Measurements from ENCODE around the gene CCDC92. TPM values are rescaled to one million over a fixed set of nuclear protein-coding genes. Genes with fewer than 3 reads are reported as not detected.

The CCDC92 gene
- total and polyA plus RNA-seq, 10 of the 15 experiments (the other 5 are each of a cell fraction or from before 2014, with no cell fraction given) = 0.53 to 11.8 (median 4.2) TPM

DNA sequence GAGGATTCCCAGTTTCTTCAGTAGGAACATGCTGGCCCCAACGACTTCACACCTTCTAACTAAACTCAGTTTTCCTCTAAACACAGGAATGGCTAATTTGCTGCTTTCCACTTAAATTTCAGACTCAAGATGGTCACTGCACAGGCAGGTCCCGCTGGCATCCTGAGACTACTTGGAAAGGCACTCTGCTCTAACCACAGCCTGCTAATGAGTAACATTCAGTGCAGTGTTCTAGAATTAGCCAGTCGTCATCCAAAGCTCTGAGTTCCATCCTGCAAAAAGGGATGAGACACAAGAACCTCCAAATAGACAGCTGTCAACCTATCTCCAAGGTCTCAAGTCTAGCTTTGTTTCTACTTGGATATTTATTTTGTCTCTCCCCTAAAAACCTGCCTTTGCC lies 6.0 kb downstream of the CCDC92 start:
- CTCF ChIA-PET = interaction anchor here (1.0 to 1.4 kb wide), 2 partner anchors 21 to 973 kb away, joined by 3 read pairs; no protein-coding TSS in a partner anchor
- Histone ChIP-seq H4K20me1 (ENCODE audit: control insufficient read depth, insufficient read depth) (no peaks in the 10 kb centered on the region), H3K4me2 (ENCODE audit: control insufficient read depth, insufficient read depth) (no peak overlapping the region), H2AFZ (ENCODE audit: control insufficient read depth, low read depth, low read length) (no peak overlapping the region), H3K9ac (ENCODE audit: control insufficient read depth, insufficient read depth, low read length) (no peak overlapping the region), H3K4me3 (no peak overlapping the region), H3K79me2 (ENCODE audit: control insufficient read depth, insufficient read depth, low read length) (no peaks in the 10 kb centered on the region), H3K36me3 (ENCODE audit: control insufficient read depth in 2 of 2, insufficient read depth in 2 of 2, low read length in 1 of 2) (no peaks in the 10 kb centered on the region), H3K27me3 (replicated peaks in 1 of 2; ENCODE audit: control insufficient read depth in 2 of 2, insufficient read depth in 2 of 2, low read length in 1 of 2) (peaks cover 0 to 3% of the 10 kb centered on the region in 2 experiments; a peak in 2 of 4 replicates), H3K9me3 (replicated peaks; ENCODE audit: control insufficient read depth, insufficient read depth, low read length) (no peaks in the 10 kb centered on the region), H3K4me1 (ENCODE audit: control insufficient read depth, insufficient read depth, low read length) (no peaks in the 10 kb centered on the region), H3K27ac (ENCODE audit: control insufficient read depth, insufficient read depth) (no peak overlapping the region)
- 59% methylated on average over 3 of the region's 3 CpGs for WGBS (ENCODE audit: insufficient coverage, insufficient replicate concordance, low lambda C conversion rate, missing lambda C conversion rate)
- POLR2A ChIA-PET = no interaction called here
- FAIRE-seq = no peak
- BruUV-seq (replicated peaks) = no TSS peak
- DNase-seq (ENCODE audit: low read depth, low spot score) = no peak
- in situ Hi-C loops (cut with MboI) (no loop called here), intact Hi-C loops (cut with micrococcal nuclease; ENCODE audit: unreplicated experiment) (no loop called here)
- SMC1A ChIA-PET (ENCODE audit: uncharacterized antibody, unreplicated experiment) = no interaction called here
- ATAC-seq = no peak
- RAD21 ChIA-PET (ENCODE audit: unreplicated experiment) = no interaction called here
- TF ChIP-seq, protein P1, sequence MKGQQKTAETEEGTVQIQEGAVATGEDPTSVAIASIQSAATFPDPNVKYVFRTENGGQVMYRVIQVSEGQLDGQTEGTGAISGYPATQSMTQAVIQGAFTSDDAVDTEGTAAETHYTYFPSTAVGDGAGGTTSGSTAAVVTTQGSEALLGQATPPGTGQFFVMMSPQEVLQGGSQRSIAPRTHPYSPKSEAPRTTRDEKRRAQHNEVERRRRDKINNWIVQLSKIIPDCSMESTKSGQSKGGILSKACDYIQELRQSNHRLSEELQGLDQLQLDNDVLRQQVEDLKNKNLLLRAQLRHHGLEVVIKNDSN (IDR thresholded peaks at IDR 0.05; ENCODE audit: borderline replicate concordance, extremely low read length, insufficient read depth, low read depth, low read length) = no peak
- TF ChIP-seq GABPA (IDR thresholded peaks at IDR 0.05; ENCODE audit: low read depth) = no peak
- TF ChIP-seq, protein P2, sequence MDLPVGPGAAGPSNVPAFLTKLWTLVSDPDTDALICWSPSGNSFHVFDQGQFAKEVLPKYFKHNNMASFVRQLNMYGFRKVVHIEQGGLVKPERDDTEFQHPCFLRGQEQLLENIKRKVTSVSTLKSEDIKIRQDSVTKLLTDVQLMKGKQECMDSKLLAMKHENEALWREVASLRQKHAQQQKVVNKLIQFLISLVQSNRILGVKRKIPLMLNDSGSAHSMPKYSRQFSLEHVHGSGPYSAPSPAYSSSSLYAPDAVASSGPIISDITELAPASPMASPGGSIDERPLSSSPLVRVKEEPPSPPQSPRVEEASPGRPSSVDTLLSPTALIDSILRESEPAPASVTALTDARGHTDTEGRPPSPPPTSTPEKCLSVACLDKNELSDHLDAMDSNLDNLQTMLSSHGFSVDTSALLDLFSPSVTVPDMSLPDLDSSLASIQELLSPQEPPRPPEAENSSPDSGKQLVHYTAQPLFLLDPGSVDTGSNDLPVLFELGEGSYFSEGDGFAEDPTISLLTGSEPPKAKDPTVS (IDR thresholded peaks at IDR 0.05; ENCODE audit: low read depth, low read length) = no peak
- no peak for TF ChIP-seq ZNF217 (IDR thresholded peaks at IDR 0.05)
- TF ChIP-seq ZNF687 (IDR thresholded peaks at IDR 0.05) = no peak
- no peak for TF ChIP-seq USF2 (IDR thresholded peaks at IDR 0.05; ENCODE audit: borderline replicate concordance, low read depth, low read length)
- no peak for TF ChIP-seq NKRF (conservative IDR thresholded peaks at IDR 0.05)
- no peak for TF ChIP-seq YBX1 (IDR thresholded peaks at IDR 0.05)
- TF ChIP-seq, protein P3, sequence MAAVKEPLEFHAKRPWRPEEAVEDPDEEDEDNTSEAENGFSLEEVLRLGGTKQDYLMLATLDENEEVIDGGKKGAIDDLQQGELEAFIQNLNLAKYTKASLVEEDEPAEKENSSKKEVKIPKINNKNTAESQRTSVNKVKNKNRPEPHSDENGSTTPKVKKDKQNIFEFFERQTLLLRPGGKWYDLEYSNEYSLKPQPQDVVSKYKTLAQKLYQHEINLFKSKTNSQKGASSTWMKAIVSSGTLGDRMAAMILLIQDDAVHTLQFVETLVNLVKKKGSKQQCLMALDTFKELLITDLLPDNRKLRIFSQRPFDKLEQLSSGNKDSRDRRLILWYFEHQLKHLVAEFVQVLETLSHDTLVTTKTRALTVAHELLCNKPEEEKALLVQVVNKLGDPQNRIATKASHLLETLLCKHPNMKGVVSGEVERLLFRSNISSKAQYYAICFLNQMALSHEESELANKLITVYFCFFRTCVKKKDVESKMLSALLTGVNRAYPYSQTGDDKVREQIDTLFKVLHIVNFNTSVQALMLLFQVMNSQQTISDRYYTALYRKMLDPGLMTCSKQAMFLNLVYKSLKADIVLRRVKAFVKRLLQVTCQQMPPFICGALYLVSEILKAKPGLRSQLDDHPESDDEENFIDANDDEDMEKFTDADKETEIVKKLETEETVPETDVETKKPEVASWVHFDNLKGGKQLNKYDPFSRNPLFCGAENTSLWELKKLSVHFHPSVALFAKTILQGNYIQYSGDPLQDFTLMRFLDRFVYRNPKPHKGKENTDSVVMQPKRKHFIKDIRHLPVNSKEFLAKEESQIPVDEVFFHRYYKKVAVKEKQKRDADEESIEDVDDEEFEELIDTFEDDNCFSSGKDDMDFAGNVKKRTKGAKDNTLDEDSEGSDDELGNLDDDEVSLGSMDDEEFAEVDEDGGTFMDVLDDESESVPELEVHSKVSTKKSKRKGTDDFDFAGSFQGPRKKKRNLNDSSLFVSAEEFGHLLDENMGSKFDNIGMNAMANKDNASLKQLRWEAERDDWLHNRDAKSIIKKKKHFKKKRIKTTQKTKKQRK (IDR thresholded peaks at IDR 0.05; ENCODE audit: low read depth, low read length) = no peak
- TF ChIP-seq ZBED1 (IDR thresholded peaks at IDR 0.05; ENCODE audit: borderline replicate concordance) = no peak

All from GM12878 (cell line).